CD4-positive, alpha-beta T cell treated with Interleukin-17A for 4 hours (primary cell): ENCODE results near the gene GPSM1.

Source experiments
- DNase-seq: peaks from one replicate; pipeline ENCODE4 v3.0.0-alpha.2; 2020; ENCODE audit warnings: mixed read lengths

GPSM1 gene

DNA sequence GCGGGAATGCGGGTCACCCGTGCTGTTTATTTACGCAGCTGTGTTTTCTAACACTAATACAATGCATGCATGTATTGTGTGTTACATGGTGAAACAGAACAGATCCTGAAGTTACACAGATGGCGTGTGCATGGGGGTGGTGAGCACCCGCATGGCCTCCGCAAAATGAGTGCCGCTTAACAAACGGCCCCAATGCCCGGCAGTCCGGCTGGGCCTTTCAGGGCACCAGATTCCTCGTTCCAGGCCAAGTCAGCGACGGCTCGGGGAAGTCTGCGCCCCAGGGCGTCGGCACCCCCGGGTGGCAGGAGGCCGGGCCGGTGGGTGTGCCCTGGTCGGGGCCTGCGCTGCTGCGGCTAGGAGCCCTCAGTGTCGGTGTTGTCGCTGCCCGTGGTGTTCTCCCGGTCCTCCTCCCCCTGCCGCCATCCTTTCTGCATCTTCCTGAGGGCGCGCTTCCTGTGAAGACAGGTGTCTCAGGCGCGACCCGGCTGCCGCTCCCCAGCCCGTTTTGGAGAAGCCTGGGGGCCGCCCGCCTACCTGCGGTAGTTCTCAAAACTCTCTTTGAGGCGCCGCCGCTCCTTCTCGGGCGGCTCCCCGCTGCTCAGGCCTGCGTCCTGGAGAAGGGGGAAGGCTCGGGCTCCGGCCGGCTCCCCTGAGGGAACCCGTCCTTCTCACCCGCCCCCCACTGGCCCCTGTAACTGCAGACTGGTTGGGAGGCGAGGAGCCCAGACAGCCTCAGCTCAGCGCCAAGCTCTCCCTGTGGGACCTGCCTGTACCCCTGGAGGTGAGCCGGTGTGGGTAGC is 36.8 kb downstream of the GPSM1 start:
- no peak for DNase-seq

DNA sequence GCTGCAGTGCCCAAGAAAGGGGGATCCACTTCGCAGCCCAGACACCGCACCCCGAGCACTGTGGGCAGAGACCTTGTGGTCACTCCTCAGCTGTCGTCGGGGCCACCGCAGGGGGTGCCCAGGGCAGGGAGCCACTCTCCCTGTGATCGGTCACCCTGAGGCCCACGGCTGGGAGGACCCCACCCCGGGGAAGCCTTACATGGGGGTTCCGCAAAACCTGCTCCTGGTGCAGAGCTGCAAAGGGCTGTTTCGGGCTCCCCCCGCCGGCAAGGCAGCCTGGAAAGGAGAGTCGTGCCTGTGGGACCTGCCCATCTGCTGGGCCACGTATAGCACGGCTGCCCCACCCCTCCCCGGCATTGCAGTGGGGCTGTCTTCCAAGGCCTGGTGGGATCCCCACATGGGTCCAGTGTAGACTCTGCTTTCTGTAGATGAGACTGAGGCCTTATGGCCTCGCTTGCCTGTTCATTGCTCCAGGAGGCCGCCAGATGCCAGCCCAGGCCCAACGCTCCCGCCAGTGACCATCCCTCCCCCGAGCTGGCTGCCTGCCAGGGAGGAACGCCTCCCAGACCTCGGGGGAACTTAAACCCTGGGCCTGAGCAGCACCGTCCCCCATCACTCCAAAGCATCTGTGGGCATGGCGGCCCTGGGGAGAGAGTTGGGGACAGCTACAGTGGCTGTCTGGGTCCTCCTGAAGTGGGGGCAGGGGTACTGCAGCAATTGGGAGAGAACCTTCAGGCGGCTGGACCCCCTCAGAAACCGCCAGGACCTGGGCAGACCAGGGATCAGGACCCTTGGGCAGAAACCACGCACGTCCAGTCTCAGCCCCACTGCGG is 37.8 kb downstream of the GPSM1 start:
- no peak for DNase-seq

DNA sequence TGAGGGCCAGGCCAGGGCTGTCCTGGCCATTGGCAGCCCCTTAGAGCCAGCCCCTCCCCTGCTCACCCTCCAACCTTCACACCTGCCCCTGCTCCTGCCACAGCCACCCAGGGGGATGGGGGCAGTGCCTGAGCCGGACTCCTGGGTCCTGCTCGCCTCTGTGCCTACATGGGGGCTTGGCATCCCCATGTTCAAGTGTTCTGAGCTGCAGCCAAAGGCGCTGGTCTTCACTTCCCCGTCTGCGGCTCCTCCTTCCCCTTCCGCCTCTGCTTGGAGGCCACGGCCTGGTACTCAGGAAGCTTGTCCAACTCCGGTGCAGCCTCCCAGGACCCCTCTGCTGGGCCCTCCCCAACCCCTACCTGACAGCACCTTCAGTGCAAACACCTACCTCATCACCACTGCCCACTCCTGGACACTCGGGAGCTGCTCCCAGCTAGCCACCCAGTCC is 38.5 kb downstream of the GPSM1 start:
- no peak for DNase-seq

DNA sequence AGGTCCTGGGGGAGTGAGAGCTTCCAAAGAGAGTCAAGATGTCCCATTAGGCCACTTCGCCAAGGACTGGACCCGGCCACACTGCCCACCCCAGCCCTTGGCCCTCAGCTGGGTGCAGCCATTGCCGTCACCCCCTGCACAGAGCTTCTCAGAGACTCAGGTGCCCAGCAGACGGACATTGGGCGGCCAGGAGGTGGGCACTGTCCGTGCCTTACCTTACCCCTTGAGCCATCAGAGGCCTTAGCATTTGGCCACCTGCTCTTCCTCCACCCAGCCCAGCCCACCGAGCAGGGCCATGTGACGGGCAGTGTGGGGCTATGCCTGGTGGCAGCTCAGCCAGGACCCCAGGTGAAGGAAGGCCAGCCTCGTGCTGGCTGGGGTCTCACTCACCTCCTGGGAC is 39.5 kb downstream of the GPSM1 start:
- DNase-seq, result no peak

DNA sequence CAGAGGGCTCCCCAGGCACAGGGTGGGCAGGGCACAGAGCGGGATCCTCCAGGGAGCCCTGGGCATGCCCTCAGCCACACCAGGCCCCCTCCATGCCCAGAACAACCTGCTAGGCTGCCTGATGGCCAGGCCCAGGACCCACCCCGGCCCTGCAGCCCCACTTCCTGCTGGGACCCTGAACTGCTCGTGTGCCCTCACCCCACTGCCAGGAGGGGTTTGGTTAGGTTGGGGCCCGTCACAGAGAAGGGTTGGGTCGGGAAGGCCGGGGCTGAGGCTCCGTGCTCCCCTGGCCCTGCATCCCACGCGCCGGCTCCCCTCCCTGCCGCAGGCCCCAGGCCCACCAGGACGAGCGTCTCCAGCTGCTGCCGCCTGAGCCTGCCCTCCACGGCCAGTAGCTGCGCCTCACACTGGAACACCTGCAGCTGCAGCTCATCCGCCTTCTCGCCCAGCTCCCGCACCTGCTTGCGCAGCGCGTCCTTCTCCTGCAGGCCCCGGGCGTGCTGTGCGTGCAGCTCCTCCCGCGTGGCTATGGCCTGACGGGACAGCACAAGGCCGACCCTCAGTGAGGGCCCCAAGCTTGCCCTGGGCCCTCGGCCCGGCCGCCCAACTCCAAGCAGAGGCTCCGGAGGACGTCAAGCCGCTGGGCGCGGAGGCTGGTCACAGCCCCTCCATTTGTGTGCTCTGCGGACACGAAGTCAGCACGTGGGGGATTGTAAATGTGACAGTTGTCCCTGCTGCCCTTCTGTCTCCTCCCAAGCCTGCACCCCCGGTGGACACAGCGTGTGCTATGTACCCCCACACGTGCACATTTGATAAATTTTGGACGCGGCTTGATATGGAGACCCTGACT is 40.2 kb downstream of the GPSM1 start:
- no peak for DNase-seq

DNA sequence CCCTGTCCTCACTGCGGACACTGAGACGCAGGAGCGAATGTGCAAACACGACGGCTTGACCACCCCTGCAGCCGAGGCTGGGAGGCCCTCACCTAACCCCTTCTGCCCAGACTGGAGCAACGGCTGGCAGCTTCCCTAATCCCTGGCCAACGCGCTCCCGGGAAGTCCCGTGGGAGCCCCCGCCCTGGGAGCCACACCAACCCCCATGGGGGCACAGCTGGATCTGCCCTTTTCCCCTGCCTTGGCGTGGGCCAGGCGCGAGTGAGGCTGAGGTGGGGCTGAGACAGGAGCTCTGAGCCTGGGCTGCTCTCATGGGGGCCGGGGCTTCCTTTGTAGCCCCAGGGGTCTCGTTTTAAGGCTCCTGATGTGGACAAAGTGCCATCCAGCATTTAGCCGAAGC is 40.9 kb downstream of the GPSM1 start:
- DNase-seq, result no peak

DNA sequence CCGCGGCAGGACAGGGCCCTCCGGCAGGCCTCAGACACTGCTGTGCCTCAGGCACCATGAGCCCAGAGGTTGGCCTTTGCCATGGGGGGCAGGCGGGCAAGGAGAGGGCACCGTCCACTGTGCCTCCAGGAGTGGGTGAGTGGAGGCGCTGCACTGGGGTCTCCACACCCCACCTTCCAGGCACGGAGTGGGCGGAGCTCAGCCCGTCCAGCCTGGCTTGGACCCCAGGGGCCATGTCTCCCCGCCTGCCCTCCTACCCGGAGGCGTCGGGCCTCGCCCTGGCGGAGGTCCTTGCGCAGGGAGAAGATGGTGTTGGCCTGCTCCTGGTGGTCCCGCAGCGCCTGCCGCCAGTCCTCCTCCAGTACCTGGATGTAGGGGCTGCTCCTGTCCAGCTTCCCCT is 42.7 kb downstream of the GPSM1 start:
- no peak for DNase-seq

DNA sequence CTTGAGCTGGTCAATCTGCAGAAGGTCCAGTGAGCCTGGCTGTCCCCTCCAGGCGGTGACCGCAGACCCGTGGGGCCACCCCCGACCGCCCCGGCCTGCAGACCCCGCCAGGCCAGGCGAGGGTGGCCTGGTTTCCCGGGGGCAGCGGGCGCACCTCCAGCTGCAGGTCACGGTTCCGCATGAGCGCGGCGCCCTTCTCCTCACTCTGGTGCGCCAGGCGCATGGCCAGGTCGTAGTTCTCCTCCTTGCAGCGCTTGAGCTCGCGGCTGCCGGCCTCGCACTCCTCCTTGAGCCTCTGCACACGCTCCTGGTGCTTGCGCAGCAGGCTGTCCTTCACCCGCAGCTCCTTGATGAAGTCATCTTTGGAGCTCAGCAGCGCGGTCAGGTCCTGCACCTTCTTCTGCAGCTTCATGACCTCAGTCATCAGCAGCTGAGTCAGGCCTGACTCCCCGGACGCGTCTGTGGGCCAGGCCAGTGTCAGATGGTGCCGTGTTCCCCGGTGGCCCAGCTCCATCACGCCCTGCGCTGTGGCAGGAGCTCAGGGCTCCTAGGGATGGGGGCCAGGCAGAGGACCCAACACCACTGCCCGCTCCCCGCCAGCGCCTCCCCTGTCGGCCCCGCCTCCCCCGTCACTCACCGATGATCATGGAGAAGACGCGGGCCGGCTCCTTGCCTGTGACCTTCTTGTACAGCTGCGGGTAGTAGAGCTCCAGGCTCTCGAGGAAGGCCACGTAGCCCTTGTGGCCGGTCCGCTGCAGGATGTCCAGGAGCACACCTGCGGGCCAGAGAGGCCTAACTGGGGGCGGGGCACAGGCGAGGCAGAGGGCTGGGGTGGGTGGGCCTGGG is 43.6 kb downstream of the GPSM1 start:
- no peak for DNase-seq

DNA sequence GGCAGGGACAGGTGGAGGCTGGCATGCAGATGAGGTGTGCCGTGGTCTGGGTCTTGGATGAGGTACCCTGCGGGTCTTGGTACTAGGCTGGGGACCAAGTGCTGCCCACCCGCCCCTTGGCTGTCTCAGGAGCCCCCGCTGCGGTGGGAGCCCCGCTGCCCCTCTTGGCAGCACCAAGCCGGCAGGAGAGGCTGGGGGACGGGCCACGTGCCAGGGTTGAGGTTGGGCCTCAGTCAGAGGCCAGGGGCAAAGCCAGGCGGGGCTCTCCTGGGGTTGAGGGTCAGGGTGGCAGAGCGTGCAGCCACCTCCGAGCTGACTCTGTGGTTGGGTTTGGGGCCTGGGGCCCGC is 44.2 kb downstream of the GPSM1 start:
- no peak for DNase-seq

DNA sequence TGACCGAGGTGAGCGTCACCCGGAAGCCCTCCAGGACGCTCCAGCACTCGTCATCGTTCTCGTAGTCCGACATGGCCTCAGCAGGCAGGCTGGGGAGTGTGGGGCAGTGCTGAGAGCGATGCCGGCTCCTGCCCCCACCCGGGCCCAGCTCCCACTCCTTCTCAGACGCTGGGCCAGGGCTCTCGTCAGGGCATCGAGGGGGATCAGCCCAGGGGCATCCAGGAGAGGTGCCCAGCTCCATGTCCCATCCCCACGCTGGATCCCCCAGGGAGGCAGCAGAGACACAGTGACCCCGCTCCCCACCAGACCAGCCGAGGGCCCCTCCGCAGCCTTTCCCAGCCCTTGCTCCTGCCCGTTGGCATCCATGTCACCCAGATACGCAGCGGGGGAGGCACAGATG is 44.7 kb downstream of the GPSM1 start:
- no peak for DNase-seq

DNA sequence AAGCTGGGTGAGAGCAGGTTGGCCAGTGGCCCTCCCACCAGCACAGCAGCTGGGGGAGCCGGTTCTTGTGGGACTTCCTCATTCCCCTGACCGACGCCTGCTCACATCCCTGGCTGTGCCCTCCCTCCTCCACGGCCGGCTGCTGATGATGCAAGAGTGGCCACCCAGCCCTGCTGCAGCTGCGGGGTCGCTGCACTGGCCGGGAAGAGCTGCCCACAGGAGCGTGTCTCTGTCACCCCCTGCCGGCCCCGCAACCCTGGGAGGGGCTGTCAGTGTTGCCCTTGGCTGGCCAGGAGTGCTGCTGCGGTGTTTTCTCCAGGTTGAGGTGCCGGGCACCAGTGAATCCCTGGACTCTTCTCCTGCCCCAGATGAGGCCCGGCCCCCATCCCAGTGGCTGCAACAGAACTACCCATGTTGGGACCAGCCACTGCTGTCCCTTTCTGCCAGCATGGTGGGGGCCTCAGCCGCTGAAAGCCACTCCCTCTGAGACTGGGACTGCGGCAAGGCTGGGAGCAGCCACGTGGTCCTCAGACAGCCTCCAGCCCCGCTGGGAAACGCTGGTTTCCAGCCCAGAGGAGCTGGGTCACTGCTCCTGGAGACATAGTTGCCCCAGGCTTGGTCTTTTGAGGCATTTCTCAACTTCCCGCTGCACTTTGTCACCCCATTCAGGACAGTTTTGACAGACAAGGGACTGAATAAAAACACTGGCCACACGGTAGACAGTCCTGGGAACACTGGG is 45.4 kb downstream of the GPSM1 start:
- DNase-seq, result no peak

DNA sequence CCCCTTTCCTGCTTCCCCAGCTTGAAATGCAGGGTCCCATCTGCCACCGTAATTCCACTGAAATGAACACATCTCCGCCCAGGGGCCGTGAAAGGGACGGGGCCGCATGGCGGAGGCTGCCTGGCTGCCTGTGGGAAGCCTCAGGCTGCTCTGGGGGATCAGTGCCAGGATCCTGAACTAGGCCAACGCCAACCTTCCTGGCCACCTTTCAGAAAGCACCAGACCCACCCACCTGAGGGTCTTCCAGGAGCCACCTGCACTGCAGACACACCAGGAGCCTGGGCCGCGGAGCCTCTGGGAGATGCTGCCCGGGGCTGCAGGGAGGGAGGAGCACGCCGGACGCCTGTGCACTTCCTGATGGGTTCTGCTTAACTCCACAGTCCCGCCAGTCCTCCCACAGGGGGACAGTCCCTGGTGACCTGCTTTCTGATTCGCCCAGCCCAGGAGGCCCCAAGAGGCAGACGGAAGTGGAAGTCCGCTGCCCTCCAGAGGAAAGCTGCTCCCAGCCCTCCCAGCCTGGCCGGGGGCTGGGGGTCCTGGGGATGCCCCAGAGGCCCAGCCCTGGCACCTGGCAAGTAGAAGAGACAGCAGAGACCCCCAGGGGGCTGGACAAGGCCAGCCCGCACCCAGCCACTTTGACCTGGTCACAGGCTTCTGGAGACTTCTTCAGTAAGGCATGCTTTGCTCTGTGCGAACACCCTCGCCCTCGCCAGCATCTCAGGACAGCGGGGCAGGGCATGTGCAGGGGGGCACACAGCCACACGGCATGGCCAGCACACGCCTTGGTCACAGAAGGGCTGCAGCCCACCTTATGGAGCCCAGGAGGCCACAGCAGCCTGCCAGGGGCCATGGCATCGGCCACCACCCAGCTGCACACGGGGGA is 46.2 kb downstream of the GPSM1 start, which contains the start of gene CARD9:
Gene CARD9 (minus strand): TSS at position 370 of the 883 bp plus-strand sequence. CDS start 1,591 bp downstream, outside the sequence.
- DNase-seq, result no peak

DNA sequence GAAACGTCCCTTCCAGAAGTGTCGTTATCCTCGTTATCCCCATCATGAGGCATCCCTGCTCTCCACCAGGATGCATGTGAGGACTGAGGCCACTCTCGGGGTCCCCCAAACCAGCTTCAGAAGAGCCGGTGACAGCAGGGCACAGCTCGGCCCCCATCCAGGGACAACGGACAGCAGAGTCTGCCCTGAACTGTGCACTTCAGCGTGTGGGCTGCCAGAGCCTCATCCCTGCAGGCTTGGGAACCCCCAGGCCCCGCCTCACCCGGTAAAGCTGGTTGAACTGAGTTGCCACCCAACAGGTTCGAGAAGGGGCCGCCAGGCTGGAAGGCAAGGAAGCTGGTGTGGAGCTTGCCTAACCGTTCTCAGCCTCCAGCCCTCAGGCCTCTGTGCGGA is 46.8 kb downstream of the GPSM1 start:
- no peak for DNase-seq

DNA sequence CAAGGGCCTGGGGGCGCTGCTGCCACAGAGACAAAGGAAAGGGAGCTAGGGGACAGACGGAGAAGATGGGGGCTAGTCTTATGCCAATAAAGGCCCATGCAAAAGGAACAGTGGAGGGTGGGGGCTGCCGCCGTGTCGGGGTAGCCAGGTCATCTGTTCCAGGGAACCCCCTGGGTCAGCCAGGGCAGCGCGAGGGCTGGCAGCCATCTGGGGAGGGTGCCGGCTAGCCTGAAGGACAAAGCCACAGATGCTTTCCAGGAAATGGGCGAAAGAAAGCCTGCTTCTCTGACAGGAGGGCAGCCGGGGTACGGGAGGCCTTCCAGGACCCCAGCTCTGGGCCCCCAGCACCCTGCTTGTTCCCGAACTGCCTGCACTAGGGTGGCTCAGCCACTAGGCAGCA is 47.8 kb downstream of the GPSM1 start:
- no peak for DNase-seq

DNA sequence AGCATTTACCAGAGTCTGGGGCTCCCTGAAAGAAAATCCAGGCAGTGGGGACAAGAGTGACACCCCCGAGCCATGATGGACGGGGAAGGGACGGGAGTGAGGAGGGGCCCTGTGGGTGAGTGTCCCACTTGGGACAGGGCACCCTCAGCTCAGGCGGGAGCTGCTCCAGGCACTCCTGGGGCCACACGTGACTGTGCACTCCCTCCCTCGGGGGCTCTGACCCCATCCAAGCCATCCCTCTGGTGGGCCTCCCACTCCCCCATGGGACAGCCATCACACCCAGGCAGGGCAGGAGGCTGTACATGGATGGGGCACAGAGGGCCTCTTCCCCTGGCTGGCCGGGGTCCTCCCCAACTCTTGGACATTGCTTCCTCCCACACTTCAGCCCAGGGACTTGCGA is 49.1 kb downstream of the GPSM1 start:
- DNase-seq, result no peak

DNA sequence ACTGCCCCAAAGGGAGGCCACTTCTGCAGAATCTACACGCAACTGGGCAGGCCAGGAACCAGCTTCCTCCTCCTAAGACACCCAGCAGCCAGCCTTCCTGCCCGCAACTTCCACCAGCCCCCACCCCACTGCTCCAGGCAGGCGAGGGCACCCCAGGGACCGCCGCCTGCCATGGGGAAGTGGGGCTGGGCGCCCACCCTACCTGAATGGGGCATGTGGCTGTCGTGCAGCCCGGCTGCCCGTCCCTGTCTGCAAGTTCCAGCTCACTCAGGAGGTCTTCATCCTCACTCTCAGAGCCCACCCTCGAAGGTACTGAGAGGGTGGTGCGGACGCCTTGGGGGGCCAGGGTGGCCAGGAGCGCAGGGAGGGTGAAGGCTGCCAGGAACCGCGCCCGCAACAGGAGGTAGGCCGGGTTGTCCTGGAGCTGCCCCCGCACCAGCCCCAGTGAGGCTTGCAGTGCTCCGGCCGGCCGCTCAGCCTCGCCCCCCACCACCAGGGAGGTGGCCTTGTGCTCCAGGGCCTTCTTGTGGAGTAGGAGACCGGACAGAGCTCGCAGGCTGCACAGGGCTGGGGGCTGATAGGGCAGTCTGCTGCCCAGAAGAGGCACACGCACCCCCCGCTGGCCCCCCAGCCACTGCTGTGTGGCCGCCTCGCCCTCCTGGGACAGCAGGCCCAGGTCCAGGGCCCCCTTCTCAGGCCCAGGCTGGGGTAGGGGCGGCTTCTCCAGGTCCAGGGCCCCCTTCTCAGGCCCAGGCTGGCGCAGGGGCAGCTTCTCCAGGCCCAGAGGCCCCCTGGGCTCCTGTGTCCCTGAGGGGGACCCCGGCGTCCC is 50.2 kb downstream of the GPSM1 start:
- no peak for DNase-seq

DNA sequence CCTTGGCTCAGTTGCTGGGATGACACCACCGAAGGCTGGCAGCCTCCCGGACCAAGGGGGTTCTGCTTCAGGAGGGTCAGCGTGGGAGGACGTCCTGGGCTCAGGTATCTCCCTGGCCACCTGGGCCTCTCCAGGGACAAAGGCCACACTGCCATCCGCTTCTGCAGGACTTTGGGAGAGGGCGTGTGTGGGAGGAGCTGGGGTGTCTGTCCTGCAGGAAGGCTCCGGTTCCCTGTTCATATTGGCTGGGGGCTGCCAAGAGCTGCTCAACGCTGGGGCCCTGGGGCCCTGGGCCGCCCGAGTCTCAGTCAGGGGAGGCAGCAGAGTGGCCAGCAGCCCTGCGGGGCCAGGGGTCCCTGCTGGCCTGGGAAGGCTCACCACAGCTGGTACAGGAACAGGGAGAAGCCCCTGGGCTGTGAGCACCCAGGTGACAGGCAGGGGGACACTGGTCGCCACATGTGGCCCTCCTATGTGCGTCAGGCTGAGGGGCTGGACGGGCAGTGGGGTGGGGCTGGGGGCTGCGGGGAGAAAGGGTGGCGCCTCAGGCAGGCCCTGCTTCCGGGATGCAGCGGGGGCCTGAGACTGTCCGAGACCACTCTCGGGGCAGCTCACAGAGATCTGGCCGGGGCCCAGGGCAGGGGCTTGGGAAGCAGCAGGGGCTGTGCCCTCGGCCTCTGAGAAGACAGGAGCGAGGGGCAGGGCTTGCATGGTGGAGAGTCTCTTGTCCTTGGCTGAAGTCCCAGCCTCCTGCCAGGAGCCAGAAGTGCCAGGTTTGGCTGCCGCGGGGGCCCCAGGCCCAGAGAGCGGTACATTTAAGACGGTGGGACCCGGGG is 51.0 kb downstream of the GPSM1 start:
- no peak for DNase-seq

DNA sequence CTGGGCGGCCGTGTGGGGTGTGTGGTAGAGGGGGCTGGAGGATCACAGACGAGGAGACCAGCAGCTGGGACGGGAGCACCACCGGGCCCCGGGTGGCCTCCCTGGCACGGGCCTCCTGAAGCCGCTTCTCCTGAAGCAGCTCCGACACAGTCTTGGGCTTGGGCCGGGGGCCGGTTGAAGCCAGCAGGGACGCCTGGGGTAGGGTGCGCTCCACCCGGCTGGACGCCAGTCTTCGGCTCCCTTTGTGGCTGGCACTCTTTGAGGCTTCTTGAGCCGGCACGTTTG is 51.6 kb downstream of the GPSM1 start:
- no peak for DNase-seq

DNA sequence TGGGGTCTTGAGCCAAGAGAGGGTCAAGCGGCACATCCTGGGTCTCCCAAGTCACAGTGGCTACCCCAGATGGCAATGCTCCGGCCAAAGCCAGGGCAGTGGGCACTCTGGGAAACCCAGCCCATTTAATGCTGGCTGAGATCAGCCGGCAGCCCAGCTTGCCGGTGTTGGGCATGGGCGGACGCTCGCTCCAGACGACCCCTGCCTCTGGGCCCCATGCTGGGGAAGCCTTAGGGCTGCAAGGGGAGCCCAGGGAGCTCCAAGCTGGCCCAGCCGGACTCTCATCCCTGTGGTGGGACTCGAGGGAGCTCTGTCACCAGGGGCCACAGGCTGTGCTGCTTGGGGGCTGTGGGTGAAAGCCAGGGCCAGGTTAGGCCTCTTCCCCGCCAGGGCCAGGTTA is 52.1 kb downstream of the GPSM1 start:
- no peak for DNase-seq
